ENCODE results near the gene PRKN.

GRCh38 chr6:161976553-161976952 lies 751.0 kb downstream of the PRKN start:
- TF ChIP-seq CTCF (conservative IDR thresholded peaks at IDR 0.05) (no peak), ZFX (IDR thresholded peaks at IDR 0.05) (no peak)

Measured in C4-2B (cell line).